ENCODE data around the gene SRP9. TPM values are rescaled to one million over a fixed set of nuclear protein-coding genes. Genes with fewer than 3 reads are reported as not detected.

The SRP9 gene
- total RNA-seq, 1 donor from 2014 or later, result 143 TPM

- Mint-ChIP-seq H3K4me1 (peaks cover 10% of the 10 kb centered on the region), H3K4me3 (no peak overlapping the region), H3K36me3 (ENCODE audit: low read depth) (no peaks in the 10 kb centered on the region), H3K27ac (no peak overlapping the region), H3K9me3 (no peaks in the 10 kb centered on the region), H3K27me3 (peaks cover 2% of the 10 kb centered on the region)
- intact Hi-C loops (cut with micrococcal nuclease), result no loop called here
- ATAC-seq (ENCODE audit: low read depth) (no peak), DNase-seq (no peak)
- ChIA-PET POLR2A (interaction anchor here (1.2 kb wide), 2 partner anchors 9 to 339 kb away, joined by 3 to 5 read pairs; partner anchors contain the start of gene SRP9), CTCF (interaction anchor here (1.1 to 1.2 kb wide), 2 partner anchors 10 kb away, joined by 3 to 4 read pairs; partner anchors contain the start of gene SRP9)
- TF ChIP-seq, protein P1, sequence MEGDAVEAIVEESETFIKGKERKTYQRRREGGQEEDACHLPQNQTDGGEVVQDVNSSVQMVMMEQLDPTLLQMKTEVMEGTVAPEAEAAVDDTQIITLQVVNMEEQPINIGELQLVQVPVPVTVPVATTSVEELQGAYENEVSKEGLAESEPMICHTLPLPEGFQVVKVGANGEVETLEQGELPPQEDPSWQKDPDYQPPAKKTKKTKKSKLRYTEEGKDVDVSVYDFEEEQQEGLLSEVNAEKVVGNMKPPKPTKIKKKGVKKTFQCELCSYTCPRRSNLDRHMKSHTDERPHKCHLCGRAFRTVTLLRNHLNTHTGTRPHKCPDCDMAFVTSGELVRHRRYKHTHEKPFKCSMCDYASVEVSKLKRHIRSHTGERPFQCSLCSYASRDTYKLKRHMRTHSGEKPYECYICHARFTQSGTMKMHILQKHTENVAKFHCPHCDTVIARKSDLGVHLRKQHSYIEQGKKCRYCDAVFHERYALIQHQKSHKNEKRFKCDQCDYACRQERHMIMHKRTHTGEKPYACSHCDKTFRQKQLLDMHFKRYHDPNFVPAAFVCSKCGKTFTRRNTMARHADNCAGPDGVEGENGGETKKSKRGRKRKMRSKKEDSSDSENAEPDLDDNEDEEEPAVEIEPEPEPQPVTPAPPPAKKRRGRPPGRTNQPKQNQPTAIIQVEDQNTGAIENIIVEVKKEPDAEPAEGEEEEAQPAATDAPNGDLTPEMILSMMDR (IDR thresholded peaks at IDR 0.05), result no peak
Observed at GRCh38 chr1:225767634-225768540, 9.7 kb upstream of the SRP9 start.

GRCh38 chr1:225768662-225769426 is 8.8 kb upstream of the SRP9 start:
- H3K27me3 Mint-ChIP-seq, result peaks cover 2% of the 10 kb centered on the region
- CTCF ChIA-PET, result interaction anchor here (1.2 kb wide), 1 partner anchor 9 kb away, joined by 3 read pairs; the partner anchor contains the start of gene SRP9
- no peak overlapping the region for H3K27ac Mint-ChIP-seq
- H3K4me3 Mint-ChIP-seq, result no peak overlapping the region
- intact Hi-C loops (cut with micrococcal nuclease), result no loop called here
- DNase-seq (no peak), ATAC-seq (ENCODE audit: low read depth) (no peak)
- TF ChIP-seq, protein P1 (IDR thresholded peaks at IDR 0.05), result no peak
- H3K36me3 Mint-ChIP-seq (ENCODE audit: low read depth), result no peaks in the 10 kb centered on the region
- POLR2A ChIA-PET, result interaction anchor here (1.2 kb wide), 1 partner anchor 8 kb away, joined by 5 read pairs; the partner anchor contains the start of gene SRP9
- H3K4me1 Mint-ChIP-seq, result peaks cover 10% of the 10 kb centered on the region
- H3K9me3 Mint-ChIP-seq, result no peaks in the 10 kb centered on the region

- Mint-ChIP-seq H3K4me1 (peaks cover 6% of the 10 kb centered on the region), H3K36me3 (ENCODE audit: low read depth) (no peaks in the 10 kb centered on the region), H3K4me3 (no peak overlapping the region), H3K27me3 (peaks cover 2% of the 10 kb centered on the region), H3K9me3 (no peaks in the 10 kb centered on the region), H3K27ac (no peak overlapping the region)
- TF ChIP-seq, protein P1 (IDR thresholded peaks at IDR 0.05), result no peak
- intact Hi-C loops (cut with micrococcal nuclease), result no loop called here
- DNase-seq, result no peak
- POLR2A ChIA-PET, result no interaction called here
- no peak for ATAC-seq (ENCODE audit: low read depth)
- CTCF ChIA-PET, result no interaction called here
Observed at GRCh38 chr1:225769687-225770086, 7.9 kb upstream of the SRP9 start.

DNA sequence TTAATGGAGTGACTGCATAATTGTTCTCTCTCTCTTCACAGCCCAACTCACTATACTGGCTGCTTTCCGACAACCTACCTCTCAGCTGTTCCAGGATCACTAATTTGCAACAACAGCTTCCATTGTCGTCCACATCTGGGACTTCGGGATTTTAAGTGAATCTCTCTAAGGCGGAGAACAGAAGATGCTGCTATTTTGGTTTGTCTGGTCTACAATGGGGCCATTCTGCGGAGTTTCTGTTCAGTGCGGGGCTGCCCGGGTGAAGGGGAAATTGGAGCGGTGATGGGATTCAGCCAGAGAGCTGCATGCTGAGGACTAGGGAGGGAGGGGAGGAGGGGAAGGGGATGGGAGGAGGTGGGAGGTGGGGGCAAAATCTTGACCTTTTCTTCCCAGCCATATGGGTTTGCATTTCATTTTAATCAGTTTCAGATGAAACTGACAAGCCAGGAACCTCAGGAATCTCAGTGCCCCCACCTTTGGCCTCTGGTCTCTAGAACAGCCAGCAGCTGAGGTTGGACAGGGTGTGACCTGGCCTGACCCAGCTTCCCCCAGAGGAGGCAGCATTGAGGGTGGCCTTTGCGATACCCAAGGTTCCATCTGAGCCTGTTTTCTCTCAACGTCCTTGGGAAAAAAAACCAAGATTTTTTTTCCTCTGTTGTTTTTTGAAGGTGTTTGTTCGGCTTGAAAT is 6.9 kb upstream of the SRP9 start:
- Mint-ChIP-seq H3K9me3 (no peaks in the 10 kb centered on the region), H3K27me3 (peaks cover 2% of the 10 kb centered on the region), H3K27ac (no peak overlapping the region), H3K4me1 (peaks cover 7% of the 10 kb centered on the region), H3K36me3 (ENCODE audit: low read depth) (no peaks in the 10 kb centered on the region), H3K4me3 (no peak overlapping the region)
- intact Hi-C loops (cut with micrococcal nuclease), result no loop called here
- ATAC-seq (ENCODE audit: low read depth) (no peak), DNase-seq (no peak)
- ChIA-PET POLR2A (no interaction called here), CTCF (interaction anchor here (2.6 kb wide), 1 partner anchor 141 kb away, joined by 12 read pairs; no protein-coding TSS in a partner anchor)
- TF ChIP-seq, protein P1 (IDR thresholded peaks at IDR 0.05), result no peak

Data from activated B cell treated with CpG ODN at 0.5 μM for 24 hours (primary cell).